ENCODE measurements around the gene MSRB1.
A peak's percentile ranks its signal among the peaks of the same experiment; 100 is the strongest.

MSRB1 gene

DNA sequence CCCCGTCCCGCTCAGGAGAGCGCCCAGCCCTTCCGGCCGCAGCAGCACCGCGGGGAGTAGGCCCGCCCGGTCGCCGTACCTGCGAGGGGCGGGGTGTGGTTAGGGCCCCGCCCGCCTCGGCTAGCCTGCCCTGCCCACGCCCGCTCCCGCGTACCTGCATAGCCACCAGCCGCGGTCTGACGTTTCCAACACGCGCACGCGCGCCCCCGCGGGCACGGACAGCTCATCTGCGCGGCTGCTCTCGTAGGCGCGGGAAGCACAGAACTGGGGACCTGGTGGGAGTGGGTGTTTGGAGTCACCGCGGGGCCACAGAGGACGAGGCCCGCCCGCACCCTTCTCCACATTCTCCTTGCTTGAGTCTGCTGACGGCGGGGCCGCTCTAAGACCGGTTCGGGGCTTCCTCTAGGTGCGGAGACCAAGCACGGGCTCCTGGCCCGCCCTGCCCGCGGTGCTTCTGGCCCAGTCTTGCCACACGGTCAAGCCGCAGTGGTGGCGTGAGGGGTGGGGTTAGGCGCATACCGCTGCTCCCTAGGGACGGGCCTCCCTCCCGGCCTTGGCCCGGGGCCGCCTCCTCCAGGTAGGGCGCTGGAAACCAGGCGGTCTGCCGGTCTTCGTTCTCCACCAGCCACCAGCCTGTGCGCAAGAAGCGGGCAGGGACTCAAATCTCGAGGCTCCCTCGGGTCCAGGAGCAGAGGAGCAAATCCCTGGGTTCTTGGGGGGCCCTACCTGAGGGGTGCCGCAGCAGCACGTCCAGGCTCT is 36.5 kb upstream of the MSRB1 start:
- DNase-seq (ENCODE audit: low read depth in 2 of 2, low spot score in 1 of 2) = no peak

DNA sequence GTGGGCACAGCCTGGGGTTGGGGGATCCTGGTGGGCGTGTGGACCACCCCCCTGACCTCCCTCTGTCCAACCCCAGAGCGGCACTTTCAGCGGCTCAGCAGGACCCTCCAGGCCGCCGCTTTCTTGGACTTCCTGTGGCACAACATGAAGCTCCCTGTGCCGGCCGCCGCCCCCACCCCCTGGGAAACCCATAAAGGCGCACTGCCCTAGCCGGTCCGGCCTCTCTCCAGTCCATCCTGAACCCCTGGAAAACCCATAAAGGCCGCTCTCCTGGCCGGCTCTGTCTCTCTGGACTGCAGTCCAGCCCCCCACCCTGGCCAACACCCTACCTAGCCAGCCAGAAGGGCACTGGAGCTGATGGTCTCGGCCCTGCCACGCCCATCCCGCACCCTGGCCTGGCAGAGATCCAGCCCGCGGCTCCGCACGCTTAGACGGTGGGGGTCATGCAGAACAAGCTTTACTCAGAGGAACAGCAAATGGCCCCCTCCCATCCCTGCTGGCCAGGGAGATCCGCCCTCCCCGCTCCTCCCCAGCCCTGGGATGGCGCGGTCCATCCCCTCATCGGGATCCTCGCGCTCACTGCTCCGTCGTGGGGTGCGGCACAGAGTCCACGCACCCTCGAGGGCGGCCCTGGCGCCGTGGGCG is 35.6 kb upstream of the MSRB1 start:
- no peak for DNase-seq (ENCODE audit: low read depth in 2 of 2, low spot score in 1 of 2)

- DNase-seq (ENCODE audit: low read depth in 2 of 2, low spot score in 1 of 2) = no peak
These were observed 34.9 kb upstream of the MSRB1 start for GRCh38 chr16:1977875-1978268.

DNA sequence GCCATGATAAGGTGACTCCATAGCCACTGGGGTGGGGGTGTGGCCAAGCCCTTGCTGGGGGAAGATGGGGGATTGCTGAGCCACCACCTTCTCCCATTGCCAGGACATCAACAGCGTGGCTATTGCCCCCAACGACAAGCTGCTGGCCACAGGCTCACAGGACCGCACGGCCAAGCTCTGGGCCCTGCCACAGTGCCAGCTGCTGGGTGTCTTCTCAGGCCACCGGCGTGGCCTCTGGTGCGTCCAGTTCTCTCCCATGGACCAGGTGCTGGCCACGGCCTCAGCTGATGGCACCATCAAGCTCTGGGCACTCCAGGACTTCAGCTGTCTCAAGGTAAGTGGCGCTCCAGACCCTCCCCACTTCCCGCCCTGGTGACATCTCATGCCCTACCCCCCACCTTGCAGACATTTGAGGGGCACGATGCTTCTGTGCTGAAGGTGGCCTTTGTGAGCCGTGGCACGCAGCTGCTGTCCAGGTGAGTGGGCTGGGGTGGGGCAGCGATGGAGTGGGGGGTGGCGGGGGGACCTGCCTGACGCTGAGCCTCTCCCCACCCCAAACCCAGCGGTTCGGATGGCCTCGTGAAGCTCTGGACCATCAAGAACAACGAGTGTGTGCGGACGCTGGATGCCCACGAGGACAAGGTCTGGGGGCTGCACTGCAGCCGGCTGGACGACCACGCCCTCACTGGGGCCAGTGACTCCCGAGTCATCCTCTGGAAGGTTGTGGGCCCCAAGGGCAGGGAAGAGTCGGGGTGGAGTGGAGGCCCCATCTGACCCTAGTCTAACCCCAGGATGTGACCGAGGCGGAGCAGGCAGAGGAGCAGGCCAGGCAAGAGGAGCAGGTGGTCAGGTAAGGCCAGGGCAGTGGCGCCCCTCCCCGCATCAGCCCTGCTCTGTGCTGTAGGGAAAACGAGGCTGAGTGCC is 34.2 kb upstream of the MSRB1 start:
- DNase-seq (ENCODE audit: low read depth in 2 of 2, low spot score in 1 of 2) = no peak

GRCh38 chr16:1976216-1976520 is 33.2 kb upstream of the MSRB1 start:
- no peak for DNase-seq (ENCODE audit: low read depth in 2 of 2, low spot score in 1 of 2)

DNA sequence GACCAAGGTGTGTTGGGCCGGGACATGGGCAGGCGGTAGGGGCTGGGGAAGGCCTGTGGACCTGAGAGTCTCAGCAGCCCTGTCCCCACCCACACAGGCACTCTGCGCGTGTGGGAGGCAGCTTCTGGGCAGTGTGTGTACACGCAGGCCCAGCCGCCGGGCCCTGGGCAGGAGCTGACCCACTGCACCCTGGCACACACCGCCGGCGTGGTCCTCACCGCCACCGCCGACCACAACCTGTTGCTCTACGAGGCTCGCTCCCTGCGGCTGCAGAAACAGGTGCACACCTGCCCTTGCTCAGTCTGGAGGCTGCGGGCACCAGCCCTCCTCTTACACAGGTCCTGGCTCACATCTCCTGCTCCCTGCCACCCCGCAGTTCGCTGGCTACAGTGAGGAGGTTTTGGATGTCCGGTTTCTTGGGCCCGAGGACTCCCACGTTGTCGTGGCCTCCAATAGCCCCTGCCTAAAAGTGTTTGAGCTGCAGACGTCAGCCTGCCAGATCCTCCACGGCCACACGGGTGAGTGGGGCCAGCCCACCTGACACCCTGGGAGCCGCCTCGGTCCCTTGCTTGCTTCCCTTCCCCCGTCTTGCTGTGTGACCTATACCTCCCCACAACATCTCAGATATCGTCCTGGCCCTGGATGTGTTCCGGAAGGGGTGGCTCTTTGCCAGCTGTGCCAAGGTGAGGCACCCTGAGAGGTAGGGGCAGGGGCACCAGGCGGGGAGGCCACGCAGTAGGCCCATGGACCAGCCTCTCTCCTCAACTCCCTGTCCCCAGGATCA is 32.6 kb upstream of the MSRB1 start:
- DNase-seq (ENCODE audit: low read depth in 2 of 2, low spot score in 1 of 2) = no peak

- DNase-seq (ENCODE audit: low read depth in 2 of 2, low spot score in 1 of 2) = no peak
These were observed 31.4 kb upstream of the MSRB1 start for GRCh38 chr16:1974157-1975070.

DNA sequence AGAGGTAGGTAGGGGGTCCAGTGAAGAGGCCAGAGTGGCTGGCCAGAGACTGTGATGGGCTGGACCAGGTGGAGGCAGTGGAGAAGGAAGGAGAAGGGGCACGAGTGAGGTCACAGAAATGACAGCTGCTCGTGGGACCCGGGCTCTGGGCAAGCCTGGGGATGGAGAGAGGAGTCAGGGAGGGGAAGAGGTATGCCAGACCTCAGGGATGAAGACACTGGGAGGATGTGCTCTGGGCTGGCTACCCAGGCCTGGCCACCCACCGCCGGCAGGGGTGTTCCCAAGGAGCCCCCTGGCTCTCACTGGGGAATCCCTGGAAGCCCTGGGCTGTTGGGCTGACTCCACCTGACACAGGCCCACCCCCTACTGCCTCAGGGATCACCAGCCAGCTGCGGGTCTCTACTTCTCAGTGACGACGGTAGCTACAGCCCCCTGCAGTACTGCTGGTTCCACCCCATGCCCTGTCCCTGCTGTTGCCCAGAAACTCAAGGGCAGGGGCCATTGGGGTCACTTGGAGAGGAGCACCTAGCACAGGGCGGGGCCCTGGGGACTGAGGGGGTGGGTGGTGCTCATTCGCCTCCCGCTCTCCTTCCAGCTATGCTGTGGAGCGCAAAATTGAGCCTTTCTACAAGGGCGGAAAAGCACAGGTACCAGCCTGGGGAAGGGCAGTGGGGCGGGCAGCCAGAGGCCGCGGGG is 30.6 kb upstream of the MSRB1 start:
- no peak for DNase-seq (ENCODE audit: low read depth in 2 of 2, low spot score in 1 of 2)

- no peak for DNase-seq (ENCODE audit: low read depth in 2 of 2, low spot score in 1 of 2)
These were observed 29.5 kb upstream of the MSRB1 start for GRCh38 chr16:1972490-1972877.

GRCh38 chr16:1971796-1972489 is 28.9 kb upstream of the MSRB1 start, which contains the start of gene TBL3:
TBL3 (plus strand) TSS chr16:1972053; CDS start chr16:1972165, 112 bp downstream.
- DNase-seq (ENCODE audit: low read depth in 2 of 2, low spot score in 1 of 2) = peak; percentile 92 to 93

- no peak for DNase-seq (ENCODE audit: low read depth in 2 of 2, low spot score in 1 of 2)
These were observed 25.4 kb upstream of the MSRB1 start for GRCh38 chr16:1968146-1968953.

- DNase-seq (ENCODE audit: low read depth in 2 of 2, low spot score in 1 of 2) = no peak
These were observed 23.5 kb upstream of the MSRB1 start, which contains the start of gene RNF151 for GRCh38 chr16:1966460-1966859. RNF151 (plus strand) TSS chr16:1966856; CDS start chr16:1966882, 26 bp downstream.

GRCh38 chr16:1965396-1966001 is 22.5 kb upstream of the MSRB1 start:
- no peak for DNase-seq (ENCODE audit: low read depth in 2 of 2, low spot score in 1 of 2)

- peak; percentile 92 to 95 for DNase-seq (ENCODE audit: low read depth in 2 of 2, low spot score in 1 of 2)
These were observed 21.8 kb upstream of the MSRB1 start, which contains the start of gene RPS2 for GRCh38 chr16:1964506-1965395. RPS2 (minus strand) TSS chr16:1964826; CDS start chr16:1964625, 201 bp downstream.

- peak in 1 of 2 donors; percentile 16 for DNase-seq (ENCODE audit: low read depth in 2 of 2, low spot score in 1 of 2)
These were observed 21.0 kb upstream of the MSRB1 start for GRCh38 chr16:1963806-1964505.
